Prostate gland (tissue), 2 donors: Measurements from ENCODE around the gene DMD.

ENCODE experiments used
- CTCF ChIP-seq, 4 experiments: fragments of 200-600 bp in 2 of 4; fragments of 450-650 bp in 2 of 4; sonication (generic) in 2 of 4; IDR thresholded peaks; 1 replicate in 3 of 4; 2 replicates in 1 of 4; pipeline ENCODE4 v1.5.1; 2016 to 2019; ENCODE audit warnings: antibody characterized with exemption in 4 of 4, mild to moderate bottlenecking in 2 of 4, moderate library complexity in 2 of 4
- POLR2A ChIP-seq: fragments of 450-650 bp; IDR thresholded peaks from one replicate; pipeline ENCODE4 v1.6.1; 2016; ENCODE audit warnings: antibody characterized with exemption, mild to moderate bottlenecking

- no peak for TF ChIP-seq CTCF (IDR thresholded peaks at IDR 0.05)
- no peak for TF ChIP-seq POLR2A
Observed at GRCh38 chrX:32708542-32708941, 502.8 kb downstream of the DMD start.
